Stimulated activated naive CD4-positive, alpha-beta T cell treated with Interleukin-2 at 50 U/mL for 16 hours (primary cell): Measurements from ENCODE around the gene CBLIF.
"Not testable (repeated sequence)": the region's sequence is repeated elsewhere in the genome, so short reads cannot be mapped to it uniquely, and the experiment has no call there.

Experiments used
- DNase-seq: peaks from one replicate; lab custom pipeline; 2025; lab: John Stamatoyannopoulos, UW

Gene CBLIF

DNA sequence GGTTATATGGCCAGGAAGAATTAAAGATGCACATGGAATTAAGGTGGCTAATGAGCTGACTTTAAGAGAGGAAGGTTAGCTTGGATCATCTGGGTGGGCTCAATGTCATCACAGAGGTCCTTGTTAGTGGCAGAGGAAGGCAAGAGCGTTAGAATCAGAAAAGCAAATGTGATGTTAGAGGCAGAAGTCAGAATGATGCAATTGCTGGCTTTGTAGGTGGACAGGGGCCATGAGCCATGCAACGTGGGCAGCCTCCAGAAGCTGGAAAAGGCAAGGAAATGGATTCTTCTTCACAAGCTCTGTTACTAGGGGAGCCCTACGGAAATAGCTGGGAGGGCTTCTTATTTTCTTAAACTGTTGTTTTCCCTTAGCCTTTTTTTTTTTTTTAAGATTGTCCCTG is 2.3 kb upstream of the CBLIF start:
- DNase-seq: no peak

- DNase-seq: no peak
Observed at GRCh38 chr11:59846556-59846955, 1.3 kb upstream of the CBLIF start.

DNA sequence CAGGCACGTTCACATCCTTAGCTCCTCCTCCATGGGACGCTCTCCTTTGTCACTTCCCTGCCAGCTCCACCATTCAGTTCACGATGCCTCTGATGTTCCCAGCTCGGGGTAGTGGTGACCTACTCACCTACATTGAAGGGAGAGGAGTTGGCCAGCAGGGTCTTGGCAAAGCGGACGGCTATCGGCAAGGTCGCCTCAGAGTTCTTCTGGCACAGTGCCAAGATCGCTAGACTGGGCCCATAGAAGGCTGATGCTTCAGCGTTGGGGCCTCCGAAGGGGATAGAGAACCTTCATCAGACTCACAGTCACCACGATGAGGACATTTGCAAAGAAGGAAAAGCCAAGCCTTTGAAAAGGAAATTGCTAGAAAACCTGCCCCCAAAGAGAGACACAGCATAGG is 3.0 kb downstream of the CBLIF start:
- DNase-seq: no peak

DNA sequence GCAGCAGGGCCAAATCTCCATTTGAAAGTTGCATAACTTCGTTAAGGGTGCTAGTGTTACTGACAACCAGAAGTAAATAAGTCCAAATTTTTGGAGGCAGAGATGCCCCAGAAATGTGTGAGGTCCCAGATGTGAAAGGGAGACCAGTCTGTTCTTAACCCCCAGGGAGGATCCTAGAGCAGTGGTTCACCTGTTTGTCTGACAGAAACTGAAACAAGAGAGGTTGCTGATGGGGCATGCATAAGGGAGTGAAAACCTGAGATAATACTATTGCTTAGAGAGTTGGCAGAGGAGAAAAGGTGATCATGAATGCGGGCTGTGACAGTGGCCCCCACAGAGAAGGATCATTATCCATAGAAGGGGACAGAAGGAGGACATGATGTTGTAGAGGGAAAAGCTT is 3.8 kb downstream of the CBLIF start:
- DNase-seq: no peak

- no peak for DNase-seq
Observed at GRCh38 chr11:59839615-59840014, 5.7 kb downstream of the CBLIF start.

DNA sequence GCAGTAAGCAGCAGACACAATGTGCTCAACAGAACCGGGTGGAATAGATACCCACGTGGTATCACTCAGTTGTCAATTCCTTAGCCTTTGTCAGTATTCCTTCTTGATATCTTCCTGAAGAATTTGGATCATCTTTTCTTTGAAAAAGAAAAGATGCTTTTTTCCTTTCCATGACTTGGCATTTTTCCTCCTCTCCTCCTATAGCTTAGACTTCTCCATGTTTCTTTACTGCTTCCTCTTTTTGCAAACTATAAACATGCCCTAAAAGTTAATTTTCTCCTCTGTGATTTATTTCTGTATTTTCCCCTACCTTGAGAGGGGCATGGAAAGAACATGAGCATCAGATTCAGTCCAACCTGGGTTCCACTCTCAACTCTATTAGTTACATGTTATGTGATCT is 11.7 kb downstream of the CBLIF start:
- DNase-seq: no peak

- DNase-seq: no peak
Observed at GRCh38 chr11:59829358-59829757, 15.9 kb downstream of the CBLIF start.

GRCh38 chr11:59822989-59823566 is 22.2 kb downstream of the CBLIF start:
- no peak for DNase-seq

DNA sequence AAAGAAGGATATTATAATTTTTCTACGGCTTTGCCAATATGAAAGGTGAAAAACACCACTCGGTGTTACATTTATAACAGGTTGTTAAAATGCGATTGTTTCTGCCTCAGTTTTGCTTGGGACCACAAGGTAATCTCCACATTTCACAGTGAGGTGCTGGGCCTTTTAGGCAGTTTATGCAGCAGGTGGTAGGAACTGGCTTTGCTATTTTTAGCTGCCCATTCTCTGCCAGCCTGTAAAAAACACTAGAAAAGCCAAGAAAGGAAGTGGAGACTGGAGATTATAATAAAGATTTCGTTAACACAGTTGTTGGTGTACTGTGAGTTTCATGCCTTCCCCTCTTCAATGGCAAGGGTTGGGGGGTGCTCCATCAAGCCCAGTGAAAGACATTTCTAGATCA is 26.7 kb downstream of the CBLIF start:
- no peak for DNase-seq

GRCh38 chr11:59816434-59816833 is 28.9 kb downstream of the CBLIF start:
- DNase-seq: not testable (repeated sequence)

DNA sequence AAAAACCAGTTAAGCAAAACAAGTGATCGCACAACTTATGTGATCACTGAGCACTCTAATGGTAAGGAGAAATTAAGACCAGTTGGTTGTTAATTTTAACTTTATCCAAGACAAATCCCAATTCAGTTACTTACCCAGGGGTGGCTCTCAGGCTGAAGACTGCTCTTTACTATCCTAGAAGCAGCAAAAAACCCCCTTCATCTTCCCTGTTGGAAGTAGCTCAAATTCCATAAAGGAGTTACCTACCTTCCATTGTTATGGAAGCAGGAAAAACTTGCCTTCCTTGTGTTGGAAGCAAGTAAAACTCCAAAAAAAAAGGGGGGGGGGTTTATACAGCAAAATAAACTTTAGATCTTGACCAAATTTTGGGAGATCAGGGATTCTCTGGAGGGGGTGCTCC is 29.5 kb downstream of the CBLIF start:
- no peak for DNase-seq

- no peak for DNase-seq
Observed at GRCh38 chr11:59814021-59814420, 31.3 kb downstream of the CBLIF start.

GRCh38 chr11:59813364-59813763 is 31.9 kb downstream of the CBLIF start:
- DNase-seq: no peak

DNA sequence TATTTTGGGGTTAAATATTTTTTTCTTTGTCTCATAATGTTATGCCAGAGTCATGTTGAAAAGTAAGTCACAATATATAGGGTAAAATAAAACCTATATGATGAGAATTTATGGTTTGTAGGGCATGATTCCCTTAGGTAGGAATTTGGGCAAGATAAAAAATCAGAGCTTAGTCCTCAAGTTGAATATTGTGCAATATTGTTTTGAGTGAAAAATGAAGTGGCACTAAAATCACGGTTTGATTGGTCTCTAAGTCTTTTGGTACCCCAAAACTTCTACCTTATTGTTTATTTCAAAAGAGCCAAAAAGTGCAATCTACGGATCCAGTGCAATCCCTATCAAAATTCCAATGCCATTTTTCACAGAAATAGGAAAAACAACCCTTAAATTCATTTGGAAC is 33.1 kb downstream of the CBLIF start:
- DNase-seq: no peak

GRCh38 chr11:59810911-59811259 is 34.4 kb downstream of the CBLIF start:
- no peak for DNase-seq

DNA sequence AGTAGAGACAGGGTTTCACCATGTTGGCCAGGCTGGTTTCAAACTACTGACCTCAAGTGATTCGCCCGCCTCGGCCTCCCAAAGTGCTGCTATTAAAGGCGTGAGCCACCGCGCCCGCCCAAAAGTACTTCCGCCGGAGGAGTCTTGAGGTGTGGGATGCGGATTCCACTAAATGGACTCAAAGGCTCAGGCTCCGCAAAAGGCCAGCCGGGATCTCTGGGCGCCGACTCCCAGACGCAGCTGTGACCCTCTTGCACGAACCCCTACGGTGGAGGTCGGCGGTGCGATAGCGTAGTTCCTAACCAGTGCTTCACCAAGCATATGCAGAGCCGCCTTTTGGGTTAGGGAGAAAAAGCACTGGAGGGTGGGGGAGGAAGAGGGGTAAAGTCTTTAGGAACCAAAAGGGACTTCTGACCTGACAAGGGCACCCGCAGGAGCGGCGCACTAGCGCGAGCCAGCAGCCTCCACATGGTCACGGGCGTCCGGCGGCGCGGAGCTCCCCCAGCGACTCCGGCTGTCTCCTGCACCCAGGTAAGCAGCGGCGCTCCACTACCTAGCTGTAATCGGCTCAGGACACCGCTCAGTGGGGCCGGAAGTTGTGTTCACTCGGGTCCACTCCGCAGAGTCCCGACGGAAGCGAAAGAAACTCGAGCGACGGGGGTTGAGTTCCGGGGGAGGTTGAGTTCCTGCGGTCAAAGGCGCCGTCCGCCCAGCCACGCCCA is 34.9 kb downstream of the CBLIF start, which contains the start of gene MRPL16:
Gene MRPL16, minus strand, starts transcription at position 590 of the 722 bp plus-strand sequence. Its CDS starts 120 bp downstream, at position 470.
- peak; percentile 85 for DNase-seq

DNA sequence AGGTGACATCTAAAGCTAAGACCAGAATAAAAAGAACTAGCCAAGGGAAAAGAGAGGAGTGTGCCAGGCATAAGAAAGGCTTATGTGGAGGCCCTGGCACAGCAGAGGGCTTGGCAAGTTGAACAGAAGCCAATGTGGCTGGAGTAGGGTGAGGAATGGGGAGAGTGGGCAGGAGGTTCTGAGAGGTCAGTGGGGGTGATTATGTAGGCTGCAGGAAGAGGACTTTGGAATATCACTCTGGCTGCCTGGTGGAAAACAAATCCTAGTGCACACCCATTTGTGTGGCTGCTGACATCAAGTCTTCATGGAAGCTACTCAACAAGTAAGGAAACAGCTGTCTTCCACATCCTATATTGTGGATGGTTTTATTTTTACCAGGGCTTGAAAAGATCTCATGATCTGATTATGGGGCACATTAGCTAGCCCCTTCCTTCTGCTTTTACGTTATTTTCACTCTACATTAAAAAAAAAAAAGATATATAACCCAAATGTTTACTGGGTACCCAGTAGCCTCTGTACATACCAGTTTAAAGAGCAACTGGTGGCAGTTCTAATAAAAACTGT is 38.2 kb downstream of the CBLIF start:
- DNase-seq: no peak

DNA sequence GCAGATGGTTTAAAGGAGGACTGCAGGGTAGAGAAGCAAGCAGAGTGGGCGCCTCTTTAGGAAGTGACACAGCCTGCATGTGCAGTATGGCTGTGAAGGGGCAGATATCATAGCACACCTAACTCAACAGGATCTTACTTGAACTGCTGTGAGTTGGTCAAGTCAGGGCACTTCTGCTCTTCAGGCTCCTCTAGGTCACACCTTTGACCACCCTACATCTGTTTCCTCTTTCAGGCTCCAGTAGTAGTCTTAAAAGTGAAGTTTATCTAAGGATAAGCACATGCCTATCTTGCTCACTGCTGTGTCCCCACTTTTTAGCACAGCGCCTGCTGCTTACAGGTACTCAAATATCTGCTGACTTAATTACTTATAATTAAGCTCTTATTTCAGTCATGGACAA is 41.2 kb downstream of the CBLIF start:
- no peak for DNase-seq

GRCh38 chr11:59802639-59803176 is 42.6 kb downstream of the CBLIF start:
- no peak for DNase-seq

GRCh38 chr11:59801981-59802638 is 43.2 kb downstream of the CBLIF start:
- no peak for DNase-seq

GRCh38 chr11:59801160-59801706 is 44.1 kb downstream of the CBLIF start:
- DNase-seq: no peak

- DNase-seq: no peak
Observed at GRCh38 chr11:59800390-59801025, 44.8 kb downstream of the CBLIF start.
